SK-N-MC (cell line): ENCODE results near the gene C22orf23.

Experiments
- DNase-seq: peaks from one replicate; pipeline ENCODE4 v3.0.0-alpha.2; 2011; ENCODE audit warnings: low read depth, low spot score
- H3K27ac ChIP-seq: fragments of 200-600 bp; sonication (generic); 2 replicates; pipeline ENCODE4 v1.5.1; 2016; ENCODE audit warnings: mixed run types
- H3K36me3 ChIP-seq: fragments of 200-600 bp; sonication (generic); 2 replicates; pipeline ENCODE4 v1.6.1; 2017; ENCODE audit warnings: antibody characterized with exemption, low read length, mixed read lengths; ENCODE audit not compliant: insufficient read depth
- H3K4me3 ChIP-seq: fragments of 200-600 bp; sonication (generic); 2 replicates; pipeline ENCODE4 v1.5.1; 2016
- H3K9ac ChIP-seq: fragments of 200-600 bp; sonication (generic); 2 replicates; pipeline ENCODE4 v1.8.0; 2017; ENCODE audit warnings: mixed run types, mixed read lengths; ENCODE audit not compliant: insufficient read length
- H3K9me3 ChIP-seq: fragments of 200-600 bp; sonication (generic); 2 replicates; pipeline ENCODE4 v1.6.1; 2017; ENCODE audit warnings: low read depth, mild to moderate bottlenecking, antibody characterized with exemption, low read length, moderate library complexity, mixed read lengths
- EZH2 ChIP-seq: fragments of 200-600 bp; sonication (generic); IDR thresholded peaks from one replicate; pipeline ENCODE4 v1.6.1; 2017; ENCODE audit warnings: antibody characterized with exemption
- FOXP2 ChIP-seq: optimal IDR thresholded peaks from 2 replicates; pipeline ENCODE3; 2011; ENCODE audit warnings: mild to moderate bottlenecking, moderate library complexity; ENCODE audit not compliant: insufficient read depth; ENCODE audit errors: extremely low read length, control extremely low read depth
- POLR2AphosphoS5 ChIP-seq: IDR thresholded peaks from 2 replicates; pipeline ENCODE4 v1.6.1; 2012; ENCODE audit warnings: mild to moderate bottlenecking, low read depth, low read length, borderline replicate concordance

Gene C22orf23

DNA sequence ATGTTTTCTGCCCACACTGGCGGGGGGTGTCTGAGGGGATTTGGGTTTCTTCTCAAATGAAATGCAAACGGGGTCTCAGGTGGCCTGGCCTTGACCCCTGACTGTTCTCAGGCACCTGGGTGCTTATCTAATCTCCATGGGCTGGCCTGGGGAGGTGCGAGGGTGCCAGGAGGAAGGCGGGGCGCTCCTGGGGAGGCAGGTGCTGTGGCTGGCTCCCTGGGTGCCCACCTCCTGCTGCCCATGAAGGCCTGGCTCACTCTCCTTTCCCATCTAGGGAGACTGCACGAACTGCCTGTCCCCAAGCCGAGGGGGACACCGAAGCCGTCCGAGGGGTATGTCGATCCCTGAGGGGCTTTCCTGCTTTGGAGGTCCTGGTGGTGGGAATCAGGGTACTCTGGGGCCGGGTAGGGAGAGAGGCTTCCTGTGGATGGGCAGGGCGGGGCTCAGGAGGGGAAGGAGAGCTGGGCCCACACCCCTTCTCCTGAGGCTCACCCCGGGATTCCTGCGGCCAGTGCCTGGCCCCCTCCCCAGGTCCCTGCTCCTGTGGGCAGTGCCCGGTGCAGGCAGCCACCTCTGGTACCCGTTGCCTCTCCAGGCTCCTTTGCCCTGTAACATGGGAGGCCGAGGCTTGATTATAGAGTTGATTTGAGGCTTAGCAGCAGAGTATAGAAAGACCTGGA, 28.9 kb downstream of the C22orf23 start:
- Histone ChIP-seq H3K9ac (no peak overlapping the region), H3K36me3 (peaks cover 23% of the 10 kb centered on the region; the same call in 1 of the 2 replicates)
- DNase-seq = no peak

GRCh38 chr22:37923927-37924326, 29.5 kb downstream of the C22orf23 start:
- DNase-seq = no peak
- Histone ChIP-seq H3K36me3 (peaks cover 27% of the 10 kb centered on the region; the same call in 1 of the 2 replicates), H3K9ac (no peak overlapping the region), H3K9me3 (no peaks in the 10 kb centered on the region), H3K27ac (no peak overlapping the region), H3K4me3 (no peak overlapping the region)
- TF ChIP-seq FOXP2 = no peak
- TF ChIP-seq EZH2 = no peak
- no peak for TF ChIP-seq POLR2AphosphoS5

More for the DNA sequence above, 28.9 kb downstream of the C22orf23 start:
- H3K4me3 ChIP-seq = no peak overlapping the region
- H3K9me3 ChIP-seq = no peaks in the 10 kb centered on the region
- TF ChIP-seq EZH2 (no peak), POLR2AphosphoS5 (no peak), FOXP2 (no peak)
- no peak overlapping the region for H3K27ac ChIP-seq

DNA sequence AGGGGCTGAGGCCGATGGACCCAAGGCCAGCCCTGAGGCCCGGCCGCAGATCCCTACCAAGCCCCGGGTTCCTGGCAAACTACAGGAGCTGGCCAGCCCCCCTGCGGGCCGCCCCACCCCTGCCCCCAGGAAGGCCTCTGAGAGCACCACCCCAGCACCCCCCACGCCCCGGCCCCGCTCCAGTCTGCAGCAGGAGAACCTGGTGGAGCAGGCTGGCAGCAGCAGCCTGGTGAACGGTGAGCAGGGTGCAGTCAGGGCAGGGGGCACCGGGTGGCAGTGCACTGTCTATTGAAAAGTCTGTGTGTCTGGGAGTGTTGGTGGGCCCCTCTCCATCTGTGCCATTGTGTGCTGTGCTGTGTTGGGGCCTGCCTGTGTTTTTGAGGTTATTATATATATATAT, 31.2 kb downstream of the C22orf23 start:
- TF ChIP-seq FOXP2 (no peak), POLR2AphosphoS5 (no peak), EZH2 (no peak)
- H3K9ac ChIP-seq = no peak overlapping the region
- no peak overlapping the region for H3K27ac ChIP-seq
- peaks cover 38% of the 10 kb centered on the region; the same call in 1 of the 2 replicates for H3K36me3 ChIP-seq
- no peak overlapping the region for H3K4me3 ChIP-seq
- no peaks in the 10 kb centered on the region for H3K9me3 ChIP-seq
- DNase-seq = no peak

- TF ChIP-seq POLR2AphosphoS5 = no peak
- TF ChIP-seq EZH2 = no peak
- TF ChIP-seq FOXP2 = no peak
- peaks cover 24% of the 10 kb centered on the region; the same call in 1 of the 2 replicates for H3K36me3 ChIP-seq
- no peak for DNase-seq
- no peak overlapping the region for H3K4me3 ChIP-seq
- no peaks in the 10 kb centered on the region for H3K9me3 ChIP-seq
- no peak overlapping the region for H3K9ac ChIP-seq
- no peak overlapping the region for H3K27ac ChIP-seq
Measured at GRCh38 chr22:37920126-37920525, 33.3 kb downstream of the C22orf23 start.

- DNase-seq = no peak
- Histone ChIP-seq H3K4me3 (no peak overlapping the region), H3K9me3 (no peaks in the 10 kb centered on the region), H3K36me3 (peaks cover 24% of the 10 kb centered on the region; the same call in 1 of the 2 replicates), H3K27ac (no peak overlapping the region), H3K9ac (no peak overlapping the region)
- TF ChIP-seq POLR2AphosphoS5 (no peak), EZH2 (no peak), FOXP2 (no peak)
Measured at GRCh38 chr22:37918580-37919270, 34.7 kb downstream of the C22orf23 start.

DNA sequence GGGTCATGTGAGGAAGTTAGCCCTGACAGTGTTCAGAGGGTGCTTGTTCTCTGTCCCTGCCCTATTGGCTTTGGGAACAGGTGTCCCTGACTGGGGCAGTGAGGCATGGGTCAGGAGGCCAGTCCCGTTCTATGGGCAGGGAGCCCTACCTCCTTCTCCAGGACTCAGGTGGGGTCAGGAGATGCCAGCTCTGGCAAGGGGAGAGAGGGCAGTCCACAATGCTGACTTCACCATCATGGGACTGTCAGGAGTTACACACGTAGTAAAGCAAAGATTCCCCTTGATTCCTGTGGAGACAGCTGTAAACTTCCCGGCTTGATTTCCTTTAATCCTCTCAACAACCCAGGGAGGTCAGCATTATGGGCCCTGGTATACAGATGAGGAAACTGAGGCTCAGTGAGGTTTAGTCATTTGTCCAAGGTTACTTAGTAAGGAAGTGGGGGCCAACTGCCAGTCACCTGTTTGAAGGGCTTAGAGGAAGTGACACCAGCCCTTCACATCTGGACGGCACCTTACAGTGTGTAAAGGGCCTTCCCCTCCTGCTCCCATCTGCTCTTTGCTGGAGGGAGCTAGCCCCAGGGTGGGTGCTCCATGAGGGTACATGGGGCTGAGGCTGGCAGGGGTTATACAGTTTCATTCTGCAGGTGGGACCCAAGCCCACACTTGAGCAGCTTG, 35.4 kb downstream of the C22orf23 start:
- no peak for DNase-seq
- Histone ChIP-seq H3K36me3 (peaks cover 24% of the 10 kb centered on the region; the same call in 1 of the 2 replicates), H3K9ac (no peak overlapping the region), H3K27ac (no peak overlapping the region), H3K4me3 (no peak overlapping the region), H3K9me3 (no peaks in the 10 kb centered on the region)
- TF ChIP-seq POLR2AphosphoS5 = no peak
- no peak for TF ChIP-seq FOXP2
- no peak for TF ChIP-seq EZH2

DNA sequence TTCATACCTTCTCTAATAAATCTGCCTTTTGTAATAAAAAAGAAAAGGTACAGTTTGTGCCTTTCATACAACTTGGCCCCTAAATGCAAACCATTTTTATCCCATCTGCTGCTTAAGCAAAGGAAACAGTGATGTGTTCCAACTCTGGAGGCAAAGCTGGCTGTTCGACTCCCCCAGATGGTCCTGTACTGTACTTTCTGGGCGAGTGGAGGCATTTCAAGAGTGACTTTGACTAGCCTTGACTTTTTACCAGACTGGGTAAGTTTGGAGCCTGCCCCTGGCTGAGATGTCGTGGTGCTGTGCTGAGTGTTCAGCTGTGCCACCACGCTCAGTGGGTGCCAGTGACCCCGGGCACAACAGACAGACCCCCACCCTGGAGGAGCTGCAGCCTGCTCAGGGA, 37.1 kb downstream of the C22orf23 start:
- H3K9me3 ChIP-seq = no peaks in the 10 kb centered on the region
- no peak overlapping the region for H3K9ac ChIP-seq
- H3K4me3 ChIP-seq = no peak overlapping the region
- H3K36me3 ChIP-seq = peaks cover 24% of the 10 kb centered on the region; the same call in 1 of the 2 replicates
- TF ChIP-seq FOXP2 = no peak
- TF ChIP-seq POLR2AphosphoS5 = no peak
- TF ChIP-seq EZH2 = no peak
- H3K27ac ChIP-seq = no peak overlapping the region
- DNase-seq = no peak

GRCh38 chr22:37913233-37913721, 40.1 kb downstream of the C22orf23 start:
- Histone ChIP-seq H3K9me3 (no peaks in the 10 kb centered on the region), H3K4me3 (no peak overlapping the region), H3K27ac (no peak overlapping the region), H3K9ac (no peak overlapping the region), H3K36me3 (peaks cover 16% of the 10 kb centered on the region; the same call in 1 of the 2 replicates)
- DNase-seq = no peak
- TF ChIP-seq POLR2AphosphoS5 (no peak), EZH2 (no peak), FOXP2 (no peak)
